Neural progenitor cell (in vitro differentiated cells): ENCODE measurements around the gene NEK4.

ENCODE experiments used
- EZH2 ChIP-seq: fragments of 200-600 bp; sonication (generic); IDR thresholded peaks from 2 replicates; pipeline ENCODE4 v1.6.1; 2017; ENCODE audit warnings: antibody characterized with exemption, mild to moderate bottlenecking, moderate library complexity
- EZH2phosphoT487 ChIP-seq: fragments of 200-600 bp; sonication (generic); IDR thresholded peaks from 2 replicates; pipeline ENCODE4 v1.6.1; 2017; ENCODE audit warnings: antibody characterized with exemption
- TF ChIP-seq, protein P1 (sequence below): fragments of 200-600 bp; sonication (generic); IDR thresholded peaks from 2 replicates; pipeline ENCODE4 v1.5.1; 2017; ENCODE audit warnings: antibody characterized with exemption, mild to moderate bottlenecking

DNA sequence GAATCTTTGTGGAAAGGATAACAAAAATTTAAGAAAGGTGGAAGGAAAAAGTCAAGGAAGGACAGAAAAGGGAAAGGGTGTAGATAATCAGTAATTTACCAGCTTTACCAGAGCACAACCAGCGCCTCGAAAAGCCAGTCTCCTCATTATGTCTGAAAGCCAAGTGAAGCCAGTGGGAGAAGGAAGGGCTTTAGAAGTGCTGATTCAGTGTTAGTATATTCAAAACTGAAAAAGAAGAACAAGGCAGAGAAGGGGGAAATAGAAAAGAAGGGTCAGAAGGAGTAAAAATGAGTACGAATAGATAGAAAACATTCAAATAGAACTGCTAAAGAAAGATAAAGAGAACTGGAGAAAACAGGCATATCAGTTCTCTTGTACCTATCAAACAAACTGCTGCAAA is 89.1 kb downstream of the NEK4 start:
- TF ChIP-seq, protein P1, sequence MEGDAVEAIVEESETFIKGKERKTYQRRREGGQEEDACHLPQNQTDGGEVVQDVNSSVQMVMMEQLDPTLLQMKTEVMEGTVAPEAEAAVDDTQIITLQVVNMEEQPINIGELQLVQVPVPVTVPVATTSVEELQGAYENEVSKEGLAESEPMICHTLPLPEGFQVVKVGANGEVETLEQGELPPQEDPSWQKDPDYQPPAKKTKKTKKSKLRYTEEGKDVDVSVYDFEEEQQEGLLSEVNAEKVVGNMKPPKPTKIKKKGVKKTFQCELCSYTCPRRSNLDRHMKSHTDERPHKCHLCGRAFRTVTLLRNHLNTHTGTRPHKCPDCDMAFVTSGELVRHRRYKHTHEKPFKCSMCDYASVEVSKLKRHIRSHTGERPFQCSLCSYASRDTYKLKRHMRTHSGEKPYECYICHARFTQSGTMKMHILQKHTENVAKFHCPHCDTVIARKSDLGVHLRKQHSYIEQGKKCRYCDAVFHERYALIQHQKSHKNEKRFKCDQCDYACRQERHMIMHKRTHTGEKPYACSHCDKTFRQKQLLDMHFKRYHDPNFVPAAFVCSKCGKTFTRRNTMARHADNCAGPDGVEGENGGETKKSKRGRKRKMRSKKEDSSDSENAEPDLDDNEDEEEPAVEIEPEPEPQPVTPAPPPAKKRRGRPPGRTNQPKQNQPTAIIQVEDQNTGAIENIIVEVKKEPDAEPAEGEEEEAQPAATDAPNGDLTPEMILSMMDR, result no peak
- no peak for TF ChIP-seq EZH2
- TF ChIP-seq EZH2phosphoT487, result no peak
